Activated CD8-positive, alpha-beta T cell treated with anti-CD3 and anti-CD28 coated beads for 36 hours (primary cell): ENCODE data around the gene ELK4. TPM values are rescaled to one million over a fixed set of nuclear protein-coding genes. Genes with fewer than 3 reads are reported as not detected.

Experiments used
- ATAC-seq: fragments of 200-7000 bp; cut with Tn5 transposase; one replicate; pipeline ENCODE4 v1.10.0; 2021; ENCODE audit warnings: mild to moderate bottlenecking, moderate library complexity
- CTCF ChIA-PET: fragments of 350-600 bp; sonication (Branson Sonifier 250); formaldehyde crosslinking; loops from one replicate; lab custom pipeline; 2021; ENCODE audit warnings: antibody characterized with exemption; lab: Charles Lee
- POLR2A ChIA-PET: fragments of 350-600 bp; sonication (Branson Sonifier 250); formaldehyde crosslinking; loops from one replicate; lab custom pipeline; 2021; ENCODE audit warnings: antibody characterized with exemption; lab: Charles Lee
- DNase-seq: peaks from one replicate; pipeline ENCODE4 v3.0.0-alpha.2; 2020
- H3K27ac Mint-ChIP-seq: one replicate; pipeline ENCODE4 v1.8.0; 2021; ENCODE audit warnings: mild to moderate bottlenecking, mixed read lengths
- H3K27me3 Mint-ChIP-seq: one replicate; pipeline ENCODE4 v1.8.0; 2021; ENCODE audit warnings: mixed read lengths
- H3K36me3 Mint-ChIP-seq: one replicate; pipeline ENCODE4 v1.8.0; 2021; ENCODE audit warnings: low read depth, mixed read lengths
- H3K4me1 Mint-ChIP-seq: one replicate; pipeline ENCODE4 v1.8.0; 2021; ENCODE audit warnings: low read depth, mixed read lengths
- H3K4me3 Mint-ChIP-seq: one replicate; pipeline ENCODE4 v1.8.0; 2021; ENCODE audit warnings: mild to moderate bottlenecking, moderate library complexity, mixed read lengths
- H3K9me3 Mint-ChIP-seq: one replicate; pipeline ENCODE4 v1.8.0; 2021; ENCODE audit warnings: mixed read lengths
- intact Hi-C: fragments of 100-400 bp; cut with micrococcal nuclease; formaldehyde crosslinking; loops from one replicate; pipeline ENCODE4 v1.10.0; 2022
- total RNA-seq, 2 experiments: library from RNA; stranded (reverse); gene quantifications; one replicate each; pipeline ENCODE4 v1.2.3, GENCODE V29; 2021
- TF ChIP-seq, protein P1 (sequence below): fragments of 200-600 bp; IDR thresholded peaks from one replicate; pipeline ENCODE4 v1.8.0; 2022; ENCODE audit warnings: antibody characterized with exemption, mild to moderate bottlenecking

ELK4 gene
- total RNA-seq, 2 experiments from 2014 or later, result 61.5 to 62.1 TPM

DNA sequence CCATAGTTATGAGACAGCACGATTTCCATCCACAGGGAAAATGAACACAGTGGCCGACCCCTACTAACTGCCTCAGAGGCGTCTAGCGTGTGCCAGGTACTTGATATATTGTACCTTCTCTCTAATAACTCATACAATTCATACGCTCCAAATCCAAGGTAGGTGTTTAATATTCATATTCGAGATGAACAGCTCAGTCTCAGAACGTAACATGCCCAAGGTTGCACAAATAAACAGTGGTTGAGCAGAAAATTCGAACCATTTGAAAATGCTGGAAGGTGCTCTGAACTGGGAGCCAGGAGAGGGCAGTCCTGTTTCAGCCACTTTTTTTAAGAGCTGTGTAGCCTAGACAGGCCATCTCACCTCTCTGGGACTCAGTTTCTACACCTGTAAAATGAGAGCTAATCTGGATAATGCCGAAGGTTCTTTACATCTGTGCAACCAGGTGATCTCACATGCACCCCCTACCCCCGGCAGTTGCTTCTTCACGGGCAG is 40.6 kb upstream of the ELK4 start:
- Mint-ChIP-seq H3K4me1 (peaks cover 7% of the 10 kb centered on the region), H3K27ac (no peak overlapping the region), H3K4me3 (no peak overlapping the region), H3K36me3 (no peaks in the 10 kb centered on the region), H3K27me3 (peaks cover 14% of the 10 kb centered on the region), H3K9me3 (no peaks in the 10 kb centered on the region)
- ChIA-PET CTCF (interaction anchor here (1.1 to 10.1 kb wide), 6 partner anchors 15 to 305 kb away, joined by 3 to 101 read pairs (median 4); no protein-coding TSS in a partner anchor), POLR2A (no interaction called here)
- DNase-seq (no peak), ATAC-seq (no peak)
- intact Hi-C loops, result no loop called here
- TF ChIP-seq, protein P1, sequence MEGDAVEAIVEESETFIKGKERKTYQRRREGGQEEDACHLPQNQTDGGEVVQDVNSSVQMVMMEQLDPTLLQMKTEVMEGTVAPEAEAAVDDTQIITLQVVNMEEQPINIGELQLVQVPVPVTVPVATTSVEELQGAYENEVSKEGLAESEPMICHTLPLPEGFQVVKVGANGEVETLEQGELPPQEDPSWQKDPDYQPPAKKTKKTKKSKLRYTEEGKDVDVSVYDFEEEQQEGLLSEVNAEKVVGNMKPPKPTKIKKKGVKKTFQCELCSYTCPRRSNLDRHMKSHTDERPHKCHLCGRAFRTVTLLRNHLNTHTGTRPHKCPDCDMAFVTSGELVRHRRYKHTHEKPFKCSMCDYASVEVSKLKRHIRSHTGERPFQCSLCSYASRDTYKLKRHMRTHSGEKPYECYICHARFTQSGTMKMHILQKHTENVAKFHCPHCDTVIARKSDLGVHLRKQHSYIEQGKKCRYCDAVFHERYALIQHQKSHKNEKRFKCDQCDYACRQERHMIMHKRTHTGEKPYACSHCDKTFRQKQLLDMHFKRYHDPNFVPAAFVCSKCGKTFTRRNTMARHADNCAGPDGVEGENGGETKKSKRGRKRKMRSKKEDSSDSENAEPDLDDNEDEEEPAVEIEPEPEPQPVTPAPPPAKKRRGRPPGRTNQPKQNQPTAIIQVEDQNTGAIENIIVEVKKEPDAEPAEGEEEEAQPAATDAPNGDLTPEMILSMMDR, result no peak

DNA sequence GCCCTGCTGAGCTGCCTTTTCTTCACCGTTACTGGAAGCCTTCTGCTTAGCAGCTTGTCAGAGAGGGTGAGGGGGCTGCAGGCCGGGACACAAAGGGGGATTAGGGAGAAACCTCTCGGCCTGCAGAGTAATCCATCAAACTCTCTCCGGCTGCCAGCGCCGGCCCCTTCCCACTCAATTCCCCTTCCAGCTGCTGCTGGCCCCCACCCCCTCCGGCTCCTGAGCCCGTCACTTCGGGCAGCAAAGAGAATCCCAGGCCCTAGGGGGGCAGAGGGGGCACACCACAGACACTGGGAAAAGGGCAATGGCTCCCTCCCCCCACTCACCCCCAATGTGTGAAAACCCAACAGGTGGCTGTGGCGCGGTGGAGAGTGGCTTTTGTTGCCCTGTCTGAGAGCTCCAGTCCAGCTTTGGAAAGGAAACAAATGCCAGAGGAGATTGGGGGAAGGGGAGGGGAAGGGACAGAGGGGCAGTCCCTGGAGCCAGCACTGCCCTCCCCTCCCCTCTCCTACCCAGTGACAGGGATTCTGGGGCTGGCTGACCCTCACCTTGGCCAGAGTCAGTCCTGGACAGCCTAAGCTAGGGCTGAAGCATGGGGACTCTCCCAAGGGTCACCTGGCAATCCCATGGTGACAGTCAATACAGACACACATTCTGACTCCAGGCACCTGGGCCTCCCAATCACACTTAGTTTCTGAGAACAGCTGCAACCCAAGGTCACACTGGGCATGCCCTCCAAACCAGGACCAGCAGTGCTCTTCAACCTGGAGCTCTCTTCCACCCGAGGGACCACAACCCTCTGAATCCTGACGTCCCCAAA is 39.0 kb upstream of the ELK4 start:
- no peaks in the 10 kb centered on the region for H3K36me3 Mint-ChIP-seq
- intact Hi-C loops, result no loop called here
- ChIA-PET CTCF (interaction anchor here (0.9 to 4.3 kb wide), 7 partner anchors 8 to 306 kb away, joined by 3 to 34 read pairs (median 10); no protein-coding TSS in a partner anchor), POLR2A (interaction anchor here (1.1 to 1.5 kb wide), 2 partner anchors 9 to 11 kb away, joined by 3 to 5 read pairs; partner anchors contain the start of gene SLC45A3)
- H3K27ac Mint-ChIP-seq, result no peak overlapping the region
- TF ChIP-seq, protein P1, result no peak
- H3K27me3 Mint-ChIP-seq, result peaks cover 9% of the 10 kb centered on the region
- H3K4me3 Mint-ChIP-seq, result no peak overlapping the region
- H3K9me3 Mint-ChIP-seq, result no peaks in the 10 kb centered on the region
- peaks cover 7% of the 10 kb centered on the region for H3K4me1 Mint-ChIP-seq
- ATAC-seq (no peak), DNase-seq (no peak)

DNA sequence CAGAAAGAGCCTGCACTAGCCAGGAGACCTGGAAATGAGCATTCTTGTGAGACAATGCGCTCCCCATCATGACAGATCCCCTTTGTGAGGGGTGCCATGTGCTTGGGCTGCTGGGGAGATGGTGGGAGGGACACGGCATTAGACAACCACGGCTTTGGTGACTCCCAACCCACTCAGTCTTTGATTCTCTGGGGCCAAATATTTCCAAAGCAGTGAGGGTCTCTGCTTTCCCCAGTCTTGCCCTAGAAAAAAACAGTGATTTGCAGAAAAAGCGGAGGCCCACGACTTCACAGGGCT is 38.3 kb upstream of the ELK4 start:
- intact Hi-C loops, result no loop called here
- Mint-ChIP-seq H3K4me3 (no peak overlapping the region), H3K27ac (no peak overlapping the region), H3K4me1 (peaks cover 7% of the 10 kb centered on the region), H3K36me3 (no peaks in the 10 kb centered on the region), H3K9me3 (no peaks in the 10 kb centered on the region), H3K27me3 (peaks cover 9% of the 10 kb centered on the region)
- no peak for DNase-seq
- ChIA-PET CTCF (interaction anchor here (1.2 to 4.3 kb wide), 5 partner anchors 8 to 307 kb away, joined by 3 to 34 read pairs (median 10); no protein-coding TSS in a partner anchor), POLR2A (interaction anchor here (0.6 to 1.5 kb wide), 3 partner anchors 10 to 77 kb away, joined by 3 to 5 read pairs (median 3); partner anchors contain the start of gene SLC45A3)
- no peak for ATAC-seq
- TF ChIP-seq, protein P1, result no peak

DNA sequence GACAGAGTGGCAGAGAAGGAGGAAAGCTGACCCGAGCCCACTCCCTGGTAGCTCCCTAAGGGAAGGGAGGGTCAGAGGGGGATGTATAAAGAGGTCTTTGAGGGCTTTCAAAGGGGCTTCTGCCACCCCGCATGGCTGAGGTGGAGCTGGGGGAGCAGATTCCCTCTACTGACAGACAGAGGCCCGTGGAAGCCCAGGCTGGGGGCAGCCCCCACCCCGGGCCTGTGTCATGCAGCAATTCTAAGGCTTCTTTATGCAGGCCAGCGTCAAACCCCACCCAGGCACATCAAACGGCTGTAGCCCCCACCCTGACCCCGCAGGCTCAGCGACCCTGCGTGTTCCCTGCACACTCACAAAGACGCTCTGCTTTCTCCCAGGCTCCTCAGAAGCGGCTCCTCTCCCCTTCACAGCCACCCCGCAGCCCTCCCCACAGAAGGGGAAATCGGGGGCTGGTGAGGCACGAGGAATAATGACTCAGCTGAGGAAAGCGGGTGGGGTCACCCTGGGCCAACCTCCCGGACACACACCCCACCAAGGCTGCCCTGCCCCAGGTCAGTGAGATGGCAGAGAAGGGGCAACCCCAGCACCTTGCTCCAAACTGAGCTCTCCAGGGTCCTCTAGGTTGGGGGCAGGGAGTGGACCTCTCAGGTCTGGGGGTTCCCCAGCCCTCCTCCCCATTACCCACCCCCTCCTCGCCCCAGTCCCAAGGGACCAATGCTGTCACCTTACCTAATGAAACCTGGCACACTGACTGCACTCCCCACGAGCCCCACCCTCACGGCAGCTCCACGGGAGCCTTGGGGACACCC is 37.7 kb upstream of the ELK4 start:
- TF ChIP-seq, protein P1, result no peak
- ATAC-seq (peak; percentile 46), DNase-seq (peak; percentile 19)
- peaks cover 9% of the 10 kb centered on the region for H3K27me3 Mint-ChIP-seq
- no peaks in the 10 kb centered on the region for H3K36me3 Mint-ChIP-seq
- no peak overlapping the region for H3K27ac Mint-ChIP-seq
- no peaks in the 10 kb centered on the region for H3K9me3 Mint-ChIP-seq
- H3K4me1 Mint-ChIP-seq, result peaks cover 7% of the 10 kb centered on the region
- H3K4me3 Mint-ChIP-seq, result no peak overlapping the region
- CTCF ChIA-PET, result interaction anchor here (1.0 to 4.3 kb wide), 5 partner anchors 9 to 308 kb away, joined by 4 to 34 read pairs (median 10); no protein-coding TSS in a partner anchor
- POLR2A ChIA-PET, result interaction anchor here (0.6 to 1.5 kb wide), 4 partner anchors 10 to 76 kb away, joined by 3 to 5 read pairs (median 3); partner anchors contain the start of genes ELK4 and SLC45A3
- intact Hi-C loops, result no loop called here
